Right lobe of liver (tissue), 4 donors: ENCODE results near the gene FGF8.

ENCODE experiments used
- POLR2A ChIP-seq: fragments of 450-650 bp; IDR thresholded peaks from one replicate; pipeline ENCODE4 v1.6.1; 2017; ENCODE audit warnings: antibody characterized with exemption, mild to moderate bottlenecking
- TF ChIP-seq, protein P1 (sequence below), 4 donors: fragments of 200-600 bp in 3 of 4; fragments of 450-650 bp in 1 of 4; IDR thresholded peaks; one replicate each; pipeline versions ENCODE4 v1.5.1 to v1.8.0; 2016 to 2022; ENCODE audit warnings: antibody characterized with exemption in 4 of 4, mild to moderate bottlenecking in 2 of 4
- donor health status: DM: no; HTN: no; CAD: no.
- donor health status: DM: no; HTN: no; CAD: no.
- donor health status: DM: no; HTN: yes; CAD: no.

- TF ChIP-seq, protein P1, sequence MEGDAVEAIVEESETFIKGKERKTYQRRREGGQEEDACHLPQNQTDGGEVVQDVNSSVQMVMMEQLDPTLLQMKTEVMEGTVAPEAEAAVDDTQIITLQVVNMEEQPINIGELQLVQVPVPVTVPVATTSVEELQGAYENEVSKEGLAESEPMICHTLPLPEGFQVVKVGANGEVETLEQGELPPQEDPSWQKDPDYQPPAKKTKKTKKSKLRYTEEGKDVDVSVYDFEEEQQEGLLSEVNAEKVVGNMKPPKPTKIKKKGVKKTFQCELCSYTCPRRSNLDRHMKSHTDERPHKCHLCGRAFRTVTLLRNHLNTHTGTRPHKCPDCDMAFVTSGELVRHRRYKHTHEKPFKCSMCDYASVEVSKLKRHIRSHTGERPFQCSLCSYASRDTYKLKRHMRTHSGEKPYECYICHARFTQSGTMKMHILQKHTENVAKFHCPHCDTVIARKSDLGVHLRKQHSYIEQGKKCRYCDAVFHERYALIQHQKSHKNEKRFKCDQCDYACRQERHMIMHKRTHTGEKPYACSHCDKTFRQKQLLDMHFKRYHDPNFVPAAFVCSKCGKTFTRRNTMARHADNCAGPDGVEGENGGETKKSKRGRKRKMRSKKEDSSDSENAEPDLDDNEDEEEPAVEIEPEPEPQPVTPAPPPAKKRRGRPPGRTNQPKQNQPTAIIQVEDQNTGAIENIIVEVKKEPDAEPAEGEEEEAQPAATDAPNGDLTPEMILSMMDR (IDR thresholded peaks at IDR 0.05), result no peak
- TF ChIP-seq POLR2A, result no peak
Measured at GRCh38 chr10:101732096-101732495, 43.8 kb downstream of the FGF8 start.
